HG03196 (cell line): ENCODE results near the gene ENO4.

Experiments used
- ATAC-seq: cut with Tn5 transposase; IDR thresholded peaks from one replicate; pipeline ENCODE4 v1.9.1; 2021; ENCODE audit not compliant: unreplicated experiment

The ENO4 gene

DNA sequence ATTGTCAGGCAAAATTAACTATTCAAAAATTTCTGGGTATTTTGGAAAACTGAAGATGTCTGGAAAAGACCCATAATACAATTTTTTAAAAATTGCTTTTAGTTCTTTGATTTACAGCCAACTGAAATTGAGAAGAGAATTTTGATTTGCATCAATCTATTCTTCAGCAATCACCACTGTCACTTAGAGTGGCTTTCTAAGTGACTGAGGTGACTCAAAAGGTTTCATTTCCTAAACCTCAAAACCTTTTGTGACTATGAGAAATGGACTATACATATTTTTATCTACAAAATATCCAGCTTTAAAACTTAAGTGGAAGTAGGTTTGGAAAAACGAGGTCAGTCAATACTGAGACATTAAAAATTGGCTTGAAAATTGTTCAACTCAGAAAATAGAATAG is 60.0 kb downstream of the ENO4 start:
- ATAC-seq: no peak

DNA sequence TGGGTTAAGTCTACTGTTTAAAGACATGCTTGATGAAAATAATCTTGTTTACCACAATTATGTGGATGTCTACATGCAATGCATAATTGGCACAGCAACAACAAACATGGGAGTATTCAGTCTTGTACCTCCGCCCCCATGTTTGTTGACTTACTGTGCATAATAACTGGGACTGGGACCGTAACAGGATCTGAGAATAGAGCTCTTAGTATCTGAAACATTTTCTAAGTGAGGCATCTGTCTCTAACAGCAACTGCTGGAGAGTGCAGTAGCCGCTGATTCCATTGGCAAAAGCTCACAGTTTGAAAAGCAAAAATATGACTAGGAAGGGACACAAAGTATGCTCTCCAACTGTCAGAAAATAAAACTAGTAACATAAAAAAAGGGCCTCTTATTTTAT is 61.6 kb downstream of the ENO4 start:
- no peak for ATAC-seq

DNA sequence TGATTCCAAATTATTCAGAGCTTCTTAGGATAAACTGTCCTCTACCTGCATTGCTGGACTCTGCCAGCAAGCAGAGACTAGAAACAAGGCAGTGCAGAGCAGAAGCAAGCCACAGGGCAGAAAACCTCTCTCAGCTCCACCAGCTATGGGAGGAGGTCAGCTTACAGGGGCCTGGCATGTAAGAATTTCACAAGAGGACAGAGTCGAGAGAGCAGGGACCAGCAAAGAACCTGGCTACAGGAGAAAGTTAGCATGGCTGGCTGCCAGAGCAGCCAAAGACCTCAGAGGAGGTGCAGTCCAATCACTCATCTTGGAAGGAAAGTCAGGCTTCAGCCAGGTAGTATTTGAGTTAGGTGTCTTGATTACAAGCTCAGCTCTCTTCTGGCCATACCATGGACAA is 62.9 kb downstream of the ENO4 start:
- no peak for ATAC-seq

DNA sequence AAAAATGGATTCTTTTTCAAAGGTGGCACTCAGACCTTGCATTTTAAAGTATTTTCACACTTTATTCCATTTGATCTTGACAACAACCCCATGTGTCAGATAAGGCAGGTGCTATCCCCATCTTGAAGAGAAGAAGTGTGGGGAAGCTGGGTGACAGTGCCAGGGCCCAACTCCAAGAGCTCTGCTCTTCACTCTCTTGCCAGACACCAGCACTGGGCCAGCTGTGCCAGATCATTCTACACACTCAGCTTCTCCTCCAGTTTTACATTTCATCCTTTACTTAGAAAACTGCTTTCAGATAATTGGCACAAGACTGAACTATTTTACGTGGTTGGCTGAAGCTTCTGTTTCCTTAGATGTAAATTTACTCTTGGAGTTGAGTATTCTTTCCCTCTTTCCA is 64.4 kb downstream of the ENO4 start:
- ATAC-seq: no peak

DNA sequence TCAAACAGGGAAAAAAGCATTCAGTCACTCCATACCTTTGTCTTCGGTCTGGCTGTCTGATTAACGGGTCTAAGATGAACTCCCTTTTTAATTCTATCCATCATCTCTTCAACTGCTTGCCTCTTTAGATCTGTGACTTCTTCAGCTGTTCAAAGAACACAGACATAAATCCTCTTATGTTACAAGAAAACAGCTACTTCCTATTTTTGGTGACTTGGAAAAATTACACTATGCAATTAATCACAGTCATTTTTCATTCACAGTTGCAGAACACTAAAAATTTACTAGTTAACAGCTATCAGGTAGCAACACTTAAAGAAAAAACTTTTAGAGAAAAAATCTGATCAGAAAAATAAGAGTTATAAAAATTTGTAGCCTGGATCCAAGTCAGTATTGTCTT is 66.0 kb downstream of the ENO4 start:
- no peak for ATAC-seq

DNA sequence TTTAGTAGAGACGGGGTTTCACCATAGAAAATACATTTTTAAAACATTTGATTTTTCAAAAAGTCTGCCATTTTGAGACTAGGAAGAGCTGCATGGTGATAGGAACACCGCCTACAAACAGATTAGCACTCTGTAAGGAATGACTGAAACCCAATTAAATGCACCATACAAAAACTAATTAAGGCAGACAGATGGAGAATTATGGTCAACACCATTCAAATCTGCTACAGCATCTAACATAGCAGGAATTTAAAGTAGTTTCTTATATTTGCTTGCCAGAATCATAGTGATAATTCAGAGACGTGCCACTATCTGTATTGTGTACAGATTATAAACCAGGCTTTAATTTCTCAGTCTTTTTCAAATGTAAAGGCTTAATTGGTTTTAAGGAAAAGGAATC is 68.2 kb downstream of the ENO4 start:
- ATAC-seq: no peak

DNA sequence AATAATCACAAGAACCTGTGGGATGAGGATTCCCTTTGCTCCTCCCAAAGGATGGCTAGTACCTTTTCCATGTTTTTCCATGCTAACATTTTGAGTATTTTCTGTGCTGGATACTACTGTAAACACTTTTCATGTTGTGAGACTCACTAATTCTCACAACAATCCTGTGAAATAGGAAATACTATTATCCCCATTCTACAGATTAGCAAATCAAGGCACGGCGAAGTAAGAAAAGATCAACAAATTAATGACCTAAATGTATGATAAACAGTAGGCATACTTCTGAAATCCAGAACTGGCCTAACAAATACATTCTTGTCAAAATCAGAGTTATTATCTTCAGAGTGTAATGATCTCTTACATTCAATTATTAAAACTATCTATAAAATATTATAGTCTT is 69.3 kb downstream of the ENO4 start:
- ATAC-seq: no peak

DNA sequence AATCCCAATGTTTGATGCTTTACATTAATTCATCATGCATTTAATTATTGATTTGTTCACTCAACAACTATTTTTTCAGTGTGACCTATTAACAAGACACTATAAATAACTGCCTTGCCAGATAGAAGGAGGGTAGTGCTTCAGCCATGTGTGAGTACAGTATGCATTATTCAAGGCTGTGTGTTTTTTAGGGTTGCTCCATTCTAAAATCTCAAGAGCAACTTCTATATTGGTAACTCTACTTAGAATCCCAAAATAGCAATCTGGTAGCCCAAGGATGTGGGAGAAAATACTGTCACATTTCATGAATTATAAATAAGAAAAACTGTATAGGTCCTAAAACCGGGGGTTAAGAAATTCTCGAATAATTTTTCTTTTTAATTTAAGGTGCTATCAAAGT is 69.9 kb downstream of the ENO4 start:
- ATAC-seq: no peak

DNA sequence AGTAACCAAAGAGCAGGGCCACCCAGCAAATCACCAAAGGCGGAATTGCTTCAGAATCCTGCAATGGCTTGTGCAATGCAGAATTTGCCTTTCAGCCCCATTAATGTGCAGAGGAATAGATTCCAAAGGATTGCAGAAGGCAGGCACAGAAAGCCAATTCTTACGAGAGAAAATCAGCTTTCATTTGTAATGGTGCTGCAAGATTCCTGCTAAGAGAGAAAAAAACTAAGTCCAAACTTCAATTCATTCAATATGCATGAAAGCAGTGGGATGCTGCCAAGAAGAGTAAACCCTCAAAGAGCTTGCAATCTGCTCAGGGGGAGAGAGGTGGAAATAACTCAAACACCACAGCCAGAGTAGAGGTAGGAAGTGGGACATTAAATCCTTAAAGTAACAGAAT is 70.4 kb downstream of the ENO4 start:
- ATAC-seq: no peak

DNA sequence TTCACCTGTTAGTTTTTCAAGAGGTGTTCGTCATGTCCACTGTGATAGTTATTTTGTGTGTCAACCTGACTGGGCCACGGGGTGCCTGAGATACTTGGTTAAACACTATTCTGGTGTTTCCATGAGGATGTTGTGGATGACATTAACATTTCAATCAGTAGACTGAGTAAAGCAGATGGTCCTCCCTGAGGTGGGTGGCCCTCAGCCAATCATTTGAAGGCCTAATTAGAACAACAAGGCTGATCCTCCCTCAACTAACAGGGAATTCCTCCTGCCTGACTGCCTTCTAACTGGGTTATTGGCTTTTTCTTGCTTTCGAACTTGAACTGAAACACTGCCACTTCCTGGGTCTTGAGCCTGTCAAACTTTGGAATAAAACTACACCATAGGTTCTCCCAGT is 75.8 kb downstream of the ENO4 start:
- no peak for ATAC-seq

DNA sequence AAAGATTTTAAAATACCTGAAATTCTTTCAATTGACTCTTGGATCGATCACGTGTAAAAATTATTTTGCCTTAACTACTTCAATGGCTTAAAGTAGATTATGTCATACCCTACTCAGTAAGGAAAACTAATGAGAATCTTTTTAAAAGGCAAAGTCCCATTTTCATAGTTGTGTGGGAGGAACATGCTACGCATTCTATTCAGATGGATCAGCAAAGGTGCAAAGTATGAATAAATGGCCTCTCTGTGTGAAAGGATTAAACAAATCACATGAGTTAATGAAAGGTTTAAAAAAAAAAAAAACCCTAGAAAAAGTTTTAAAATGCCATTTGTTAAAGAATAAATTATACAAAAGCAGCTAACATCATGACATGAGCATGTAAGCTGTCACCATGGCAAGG is 77.1 kb downstream of the ENO4 start:
- no peak for ATAC-seq

DNA sequence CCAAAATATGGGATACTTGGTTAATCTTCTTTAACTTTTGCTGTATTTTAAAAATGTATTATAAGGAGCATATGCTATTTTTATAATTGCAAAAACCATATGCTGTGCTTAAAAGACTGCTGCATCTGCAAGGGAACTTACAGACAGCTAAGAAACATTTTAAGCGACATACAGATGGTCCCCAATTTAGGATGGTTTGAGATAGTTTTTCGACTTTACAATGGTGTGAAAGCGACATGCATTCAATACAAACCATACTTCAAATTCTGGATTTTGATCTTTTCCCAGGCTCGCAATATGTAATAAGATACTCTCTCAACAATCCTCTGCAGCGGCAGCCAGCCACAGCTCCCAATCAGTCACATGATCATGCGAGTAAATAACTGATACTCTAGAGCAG is 82.5 kb downstream of the ENO4 start:
- no peak for ATAC-seq
